H9 (cell line): ENCODE measurements around the gene TP53. TPM values are rescaled to one million over a fixed set of nuclear protein-coding genes. Genes with fewer than 3 reads are reported as not detected.
A peak's percentile ranks its signal among the peaks of the same experiment; 100 is the strongest.

Experiments used
- DNase-seq: peaks from one replicate; pipeline ENCODE4 v3.0.0-alpha.2; 2017
- H2AFZ ChIP-seq: one replicate; pipeline ENCODE4 v1.6.1; 2013; ENCODE audit warnings: mild to moderate bottlenecking, low read length, control low read depth, moderate library complexity
- H2AK5ac ChIP-seq: 2 replicates; pipeline ENCODE4 v1.6.1; 2013; ENCODE audit warnings: low read length, control low read depth, mixed read lengths; ENCODE audit not compliant: insufficient read length
- H2BK120ac ChIP-seq: one replicate; pipeline ENCODE4 v1.6.1; 2013; ENCODE audit warnings: low read depth, mild to moderate bottlenecking, low read length, control low read depth, inconsistent platforms; ENCODE audit not compliant: poor library complexity, severe bottlenecking
- H2BK12ac ChIP-seq: 2 replicates; pipeline ENCODE4 v1.6.1; 2013; ENCODE audit warnings: low read length, control low read depth, mixed read lengths, low read depth; ENCODE audit not compliant: insufficient read length
- H2BK15ac ChIP-seq: 2 replicates; pipeline ENCODE4 v1.6.1; 2013; ENCODE audit warnings: low read depth, low read length, control low read depth
- H2BK20ac ChIP-seq: one replicate; pipeline ENCODE4 v1.6.1; 2013; ENCODE audit warnings: low read depth, mild to moderate bottlenecking, low read length, control low read depth, inconsistent platforms; ENCODE audit not compliant: poor library complexity, severe bottlenecking
- H2BK5ac ChIP-seq: 2 replicates; pipeline ENCODE4 v1.6.1; 2013; ENCODE audit warnings: low read length, control low read depth, mixed read lengths; ENCODE audit not compliant: insufficient read length
- H3K14ac ChIP-seq: 2 replicates; pipeline ENCODE4 v1.6.1; 2013; ENCODE audit warnings: low read length, control low read depth; ENCODE audit not compliant: insufficient read depth
- H3K18ac ChIP-seq: 2 replicates; pipeline ENCODE4 v1.6.1; 2013; ENCODE audit warnings: low read depth, mild to moderate bottlenecking, mixed read lengths, low read length, control low read depth; ENCODE audit not compliant: insufficient read length
- H3K23ac ChIP-seq: 2 replicates; pipeline ENCODE4 v1.6.1; 2013; ENCODE audit warnings: low read length, control low read depth, mixed read lengths, low read depth; ENCODE audit not compliant: insufficient read length
- H3K23me2 ChIP-seq: 2 replicates; pipeline ENCODE4 v1.6.1; 2013; ENCODE audit warnings: low read depth, mild to moderate bottlenecking, mixed read lengths, low read length, control low read depth; ENCODE audit not compliant: insufficient read length, poor library complexity, severe bottlenecking
- H3K27ac ChIP-seq: 2 replicates; pipeline ENCODE4 v1.5.1; 2013; ENCODE audit warnings: low read length, control low read depth, mixed read lengths, low read depth; ENCODE audit not compliant: insufficient read length
- H3K27me3 ChIP-seq: 2 replicates; pipeline ENCODE4 v1.6.1; 2013; ENCODE audit warnings: low read length, control low read depth, inconsistent platforms; ENCODE audit not compliant: insufficient read depth
- H3K4ac ChIP-seq: 2 replicates; pipeline ENCODE4 v1.6.1; 2013; ENCODE audit warnings: low read depth, mild to moderate bottlenecking, control low read depth, inconsistent platforms, low read length, moderate library complexity
- H3K4me1 ChIP-seq: 2 replicates; pipeline ENCODE4 v1.6.1; 2013; ENCODE audit warnings: low read length, control low read depth, inconsistent platforms; ENCODE audit not compliant: insufficient read depth
- H3K4me2 ChIP-seq: 2 replicates; pipeline ENCODE4 v1.6.1; 2013; ENCODE audit warnings: low read length, control low read depth, mixed read lengths; ENCODE audit not compliant: insufficient read length, insufficient read depth
- H3K56ac ChIP-seq: 2 replicates; pipeline ENCODE4 v1.6.1; 2013; ENCODE audit warnings: low read depth, mild to moderate bottlenecking, mixed read lengths, low read length, control low read depth; ENCODE audit not compliant: insufficient read length
- H3K79me1 ChIP-seq: 2 replicates; pipeline ENCODE4 v1.6.1; 2013; ENCODE audit warnings: low read depth, mild to moderate bottlenecking, moderate library complexity, low read length, control low read depth, inconsistent platforms; ENCODE audit not compliant: insufficient read depth, poor library complexity, severe bottlenecking
- H3K79me2 ChIP-seq: 2 replicates; pipeline ENCODE4 v1.6.1; 2013; ENCODE audit warnings: low read length, control low read depth, inconsistent platforms; ENCODE audit not compliant: insufficient read depth
- H3K9ac ChIP-seq: 2 replicates; pipeline ENCODE4 v1.6.1; 2013; ENCODE audit warnings: low read length, control low read depth, mixed read lengths; ENCODE audit not compliant: insufficient read length; ENCODE audit errors: extremely low read depth
- H3K9me3 ChIP-seq: one replicate; pipeline ENCODE4 v1.6.1; 2013; ENCODE audit warnings: low read depth, low read length, inconsistent platforms; ENCODE audit not compliant: control insufficient read depth
- H3T11ph ChIP-seq: one replicate; pipeline ENCODE4 v1.6.1; 2013; ENCODE audit warnings: mild to moderate bottlenecking, low read length, control low read depth, inconsistent platforms
- H4K20me1 ChIP-seq: one replicate; pipeline ENCODE4 v1.6.1; 2013; ENCODE audit not compliant: control insufficient read depth, insufficient read length, insufficient read depth
- H4K5ac ChIP-seq: 2 replicates; pipeline ENCODE4 v1.6.1; 2013; ENCODE audit warnings: low read depth, mild to moderate bottlenecking, mixed read lengths, low read length, control low read depth; ENCODE audit not compliant: insufficient read length
- H4K8ac ChIP-seq: replicated peaks from 2 replicates; pipeline ENCODE4 v1.6.1; 2013; ENCODE audit warnings: low read length, control low read depth, mixed read lengths, low read depth; ENCODE audit not compliant: insufficient read length
- H4K91ac ChIP-seq: 2 replicates; pipeline ENCODE4 v1.6.1; 2013; ENCODE audit warnings: low read depth, mild to moderate bottlenecking, moderate library complexity, mixed read lengths, low read length, control low read depth; ENCODE audit not compliant: insufficient read length
- H3K27ac Mint-ChIP-seq, 3 experiments: 2 replicates in 2 of 3; 3 replicates in 1 of 3; pipeline ENCODE4 v1.8.0; 2020 to 2021; ENCODE audit warnings: mixed read lengths in 3 of 3, mild to moderate bottlenecking in 1 of 3, moderate library complexity in 1 of 3
- H3K27me3 Mint-ChIP-seq: 2 replicates; pipeline ENCODE4 v1.8.0; 2021; ENCODE audit warnings: low read depth, mild to moderate bottlenecking, moderate library complexity, mixed read lengths
- H3K36me3 Mint-ChIP-seq, 3 experiments: 2 replicates in 2 of 3; 3 replicates in 1 of 3; pipeline ENCODE4 v1.8.0; 2020 to 2021; ENCODE audit warnings: low read depth in 3 of 3, mixed read lengths in 3 of 3; ENCODE audit not compliant: insufficient read depth in 1 of 3
- H3K4me1 Mint-ChIP-seq, 2 experiments: 2 replicates each; pipeline ENCODE4 v1.8.0; 2020; ENCODE audit warnings: mixed read lengths in 2 of 2
- H3K4me3 Mint-ChIP-seq, 2 experiments: 2 replicates in 1 of 2; 3 replicates in 1 of 2; pipeline ENCODE4 v1.8.0; 2020 to 2021; ENCODE audit warnings: mild to moderate bottlenecking in 2 of 2, mixed read lengths in 2 of 2, moderate library complexity in 1 of 2
- H3K9me3 Mint-ChIP-seq, 2 experiments: 2 replicates in 1 of 2; 3 replicates in 1 of 2; pipeline ENCODE4 v1.8.0; 2020; ENCODE audit warnings: mild to moderate bottlenecking in 2 of 2, mixed read lengths in 2 of 2, moderate library complexity in 1 of 2
- CTCF ChIP-seq: fragments of 200-600 bp; sonication (generic); conservative IDR thresholded peaks from 3 replicates; pipeline ENCODE4 v1.8.0; 2021; ENCODE audit warnings: antibody characterized with exemption, mild to moderate bottlenecking
- WGBS: extraction: QIAGEN DNeasy Blood & Tissue Kit; methylation state at CpG from one replicate; pipeline ENCODE4 v1.1.7; 2013; ENCODE audit warnings: missing lambda C conversion rate, low lambda C conversion rate, mixed read lengths; ENCODE audit not compliant: insufficient read length; ENCODE audit errors: extremely low coverage; 5-methylcytosine and 5-hydroxymethylcytosine counted together
- total RNA-seq: library from RNA; stranded (reverse); gene quantifications from 2 replicates; pipeline ENCODE4 v1.2.1, GENCODE V29; 2021

The TP53 gene
- total RNA-seq, 1 experiment from 2014 or later: 163 TPM

GRCh38 chr17:7715936-7716886, 28.9 kb upstream of the TP53 start:
- H2BK12ac ChIP-seq: no peak overlapping the region
- H3K27me3 Mint-ChIP-seq: peaks cover 68% of the 10 kb centered on the region
- no peak overlapping the region for H3K18ac ChIP-seq
- H2AFZ ChIP-seq: no peak overlapping the region
- H3K23me2 ChIP-seq: peaks cover 8% of the 10 kb centered on the region
- H3K56ac ChIP-seq: no peak overlapping the region
- H2AK5ac ChIP-seq: no peak overlapping the region
- peaks cover 0 to 2% (median 0%) of the 10 kb centered on the region in 3 experiments; a peak in 2 of 7 replicates for H3K36me3 Mint-ChIP-seq
- no peak overlapping the region for H2BK15ac ChIP-seq
- no peaks in the 10 kb centered on the region for H3K9me3 Mint-ChIP-seq
- H2BK5ac ChIP-seq: no peak overlapping the region
- no peak overlapping the region for H4K91ac ChIP-seq
- no peaks in the 10 kb centered on the region for H3K79me1 ChIP-seq
- peaks cover 41 to 60% of the 10 kb centered on the region in 2 experiments for H3K4me1 Mint-ChIP-seq
- no peaks in the 10 kb centered on the region; the same call in 1 of the 2 replicates for H3K4me1 ChIP-seq
- TF ChIP-seq CTCF: no peak
- peak overlapping the region; percentile 78 to 87 for H3K4me3 Mint-ChIP-seq
- no peak overlapping the region for H2BK20ac ChIP-seq
- no CpG with 5 or more reads among the region's 20 CpGs for WGBS
- no peak overlapping the region for H3K27ac ChIP-seq
- peak; percentile 35 for DNase-seq
- H3K27me3 ChIP-seq: no peaks in the 10 kb centered on the region; the same call in 1 of the 2 replicates
- H4K8ac ChIP-seq: no peak overlapping the region
- no peak overlapping the region for H3K4ac ChIP-seq
- no peak overlapping the region for H2BK120ac ChIP-seq
- no peaks in the 10 kb centered on the region for H4K20me1 ChIP-seq
- H3K9ac ChIP-seq: no peak overlapping the region
- no peaks in the 10 kb centered on the region for H3K79me2 ChIP-seq
- H3K4me2 ChIP-seq: peak overlapping the region; percentile 83
- H3K27ac Mint-ChIP-seq: peak overlapping the region in 2 of 3 experiments; percentile 52 to 82; a peak in 4 of 7 replicates
- no peaks in the 10 kb centered on the region for H3K9me3 ChIP-seq
- no peak overlapping the region for H4K5ac ChIP-seq
- H3K14ac ChIP-seq: peak overlapping the region; percentile 17; the same call in 1 of the 2 replicates
- H3T11ph ChIP-seq: no peak overlapping the region
- no peak overlapping the region for H3K23ac ChIP-seq
